ENCODE data around the gene EML6.

- TF ChIP-seq CTCF (IDR thresholded peaks at IDR 0.05) (no peak), POLR2A (IDR thresholded peaks at IDR 0.05) (no peak)
Observed at GRCh38 chr2:54879598-54880332, 156.3 kb downstream of the EML6 start.
